ENCODE measurements around the gene SLC9C2.
"Not testable (repeated sequence)": the region's sequence is repeated elsewhere in the genome, so short reads cannot be mapped to it uniquely, and the experiment has no call there.

SLC9C2 gene

DNA sequence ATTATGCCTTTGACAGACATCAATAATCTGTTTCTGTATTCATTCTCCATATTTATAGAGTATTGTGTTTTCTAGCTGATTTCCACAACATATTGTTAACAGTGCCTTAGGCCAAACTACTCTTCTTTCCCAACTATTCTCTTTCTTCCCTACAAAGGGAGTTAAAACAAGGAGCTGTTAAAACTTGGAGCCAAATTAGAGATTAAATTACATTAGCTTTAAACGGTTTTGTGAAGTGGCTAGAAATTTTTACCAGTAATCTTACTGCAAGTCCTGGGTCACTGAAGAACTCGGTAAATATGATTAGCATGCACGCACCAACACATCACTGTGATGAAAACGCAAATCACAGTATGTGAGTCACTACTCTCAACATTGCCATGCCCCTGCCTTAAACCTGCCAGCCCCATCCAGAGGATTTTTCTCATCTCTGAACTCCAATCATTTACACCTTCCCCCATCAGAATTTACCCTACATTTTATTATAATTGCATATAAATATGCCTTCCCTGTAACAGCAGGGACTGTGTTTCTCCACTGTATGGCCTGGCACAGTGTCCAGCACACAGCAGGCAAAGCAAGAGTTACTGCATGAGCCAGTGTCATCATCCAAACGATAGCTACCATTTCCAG is 127.2 kb downstream of the SLC9C2 start:
- in situ Hi-C loops (cut with HindIII; ENCODE audit: low pct_ligation_motif_present, low pct_unique_long_range_greater_than_20kb, low sequenced_read_pairs): no loop called here
- DNase-seq: peak; percentile 16

DNA sequence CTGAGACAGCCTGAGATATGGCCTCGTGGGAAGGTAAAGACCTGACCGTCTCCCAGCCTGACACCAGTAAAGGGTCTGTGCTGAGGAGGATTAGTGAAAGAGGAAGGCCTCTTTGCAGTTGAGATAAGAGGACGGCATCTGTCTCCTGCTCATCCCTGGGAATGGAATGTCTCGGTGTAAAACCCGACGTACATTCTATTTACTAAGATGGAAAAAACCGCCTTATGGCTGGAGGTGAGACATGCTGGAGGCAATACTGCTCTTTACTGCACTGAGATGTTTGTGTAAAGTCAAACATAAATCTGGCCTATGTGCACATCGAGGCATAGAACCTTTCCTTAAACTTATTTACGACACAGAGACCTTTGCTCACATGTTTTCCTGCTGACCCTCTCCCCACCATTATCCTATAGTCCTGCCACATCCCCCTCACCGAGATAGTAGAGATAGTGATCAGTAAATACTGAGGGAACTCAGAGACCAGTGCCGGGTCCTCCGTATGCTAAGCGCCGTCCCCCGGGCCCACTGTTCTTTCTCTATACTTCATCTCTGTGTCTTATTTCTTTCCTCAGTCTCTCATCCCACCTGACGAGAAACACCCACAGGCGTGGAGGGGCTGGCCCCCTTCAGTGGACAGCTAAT is 128.0 kb downstream of the SLC9C2 start:
- in situ Hi-C loops (cut with HindIII; ENCODE audit: low pct_ligation_motif_present, low pct_unique_long_range_greater_than_20kb, low sequenced_read_pairs); DNase-seq: not testable (repeated sequence)

DNA sequence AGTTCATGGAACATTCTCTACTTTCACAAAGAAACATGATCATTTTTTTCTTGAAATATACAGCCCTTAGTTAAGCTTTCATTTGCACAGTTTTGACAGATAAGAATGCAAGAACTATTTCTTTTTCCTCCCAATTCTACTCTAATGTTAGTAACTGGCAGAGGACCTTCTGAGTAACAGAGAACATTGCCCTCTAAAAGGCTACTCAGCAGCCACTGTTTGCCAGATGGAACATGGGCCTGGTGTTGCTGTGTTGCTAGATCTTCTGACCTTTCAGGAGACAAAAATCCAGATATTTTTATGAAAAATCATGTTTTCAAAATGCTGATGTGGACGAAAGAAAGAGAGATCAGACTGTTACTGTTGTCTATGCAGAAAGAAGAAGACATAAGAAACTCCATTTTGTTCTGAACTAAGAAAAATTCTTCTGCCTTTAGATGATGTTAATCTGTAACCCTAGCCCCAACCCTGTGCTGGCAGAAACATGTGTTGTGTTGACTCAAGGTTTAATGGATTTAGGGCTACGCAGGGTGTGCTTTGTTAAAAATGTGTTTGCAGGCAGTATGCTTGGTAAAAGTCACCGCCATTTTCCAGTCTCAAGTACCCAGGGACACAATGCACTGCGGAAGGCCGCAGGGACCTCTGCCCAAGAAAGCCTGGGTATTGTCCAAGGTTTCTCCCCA is 128.6 kb downstream of the SLC9C2 start:
- DNase-seq: no peak
- in situ Hi-C loops (cut with HindIII; ENCODE audit: low pct_ligation_motif_present, low pct_unique_long_range_greater_than_20kb, low sequenced_read_pairs): no loop called here

DNA sequence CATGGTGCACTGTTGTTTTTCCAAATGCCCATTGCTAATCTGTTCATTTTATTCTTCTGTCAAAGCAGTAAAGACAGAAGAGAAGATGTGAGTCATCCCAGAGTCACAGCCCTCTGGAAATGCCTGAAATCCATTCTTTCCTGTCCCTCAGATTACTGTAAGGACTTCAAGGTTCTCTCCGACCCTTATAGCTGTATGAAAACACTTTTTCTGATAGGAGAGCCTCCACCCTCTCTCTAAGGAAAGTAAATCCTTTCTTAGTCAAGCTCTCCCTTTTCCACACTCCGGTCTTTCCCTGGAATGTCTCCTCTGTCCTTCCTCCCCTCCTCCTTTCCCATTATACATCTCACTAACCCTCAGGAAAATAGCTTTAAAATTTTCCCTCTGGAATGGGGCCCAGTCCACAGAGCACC is 129.3 kb downstream of the SLC9C2 start:
- in situ Hi-C loops (cut with HindIII; ENCODE audit: low pct_ligation_motif_present, low pct_unique_long_range_greater_than_20kb, low sequenced_read_pairs): no loop called here
- DNase-seq: peak; percentile 18

DNA sequence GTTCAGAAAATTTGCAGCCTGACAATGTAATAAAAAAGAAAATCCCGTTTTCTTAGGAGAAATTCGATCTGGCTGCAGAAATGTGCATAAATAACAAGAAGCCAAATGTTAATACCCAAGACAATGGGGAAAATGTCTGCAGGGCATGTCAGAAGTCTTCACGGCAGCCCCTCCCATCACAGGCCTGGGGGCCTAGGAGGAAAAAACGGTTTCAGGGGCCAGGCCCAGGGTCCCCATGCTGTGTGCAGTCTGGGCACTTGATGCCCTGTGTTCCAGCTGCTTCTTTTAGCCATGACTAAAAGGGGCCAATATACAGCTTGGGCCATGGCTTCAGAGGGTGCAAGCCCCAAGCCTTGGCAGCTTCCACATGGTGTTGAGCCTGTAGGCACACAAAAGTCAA is 132.3 kb downstream of the SLC9C2 start:
- no peak for DNase-seq
- in situ Hi-C loops (cut with HindIII; ENCODE audit: low pct_ligation_motif_present, low pct_unique_long_range_greater_than_20kb, low sequenced_read_pairs): no loop called here

DNA sequence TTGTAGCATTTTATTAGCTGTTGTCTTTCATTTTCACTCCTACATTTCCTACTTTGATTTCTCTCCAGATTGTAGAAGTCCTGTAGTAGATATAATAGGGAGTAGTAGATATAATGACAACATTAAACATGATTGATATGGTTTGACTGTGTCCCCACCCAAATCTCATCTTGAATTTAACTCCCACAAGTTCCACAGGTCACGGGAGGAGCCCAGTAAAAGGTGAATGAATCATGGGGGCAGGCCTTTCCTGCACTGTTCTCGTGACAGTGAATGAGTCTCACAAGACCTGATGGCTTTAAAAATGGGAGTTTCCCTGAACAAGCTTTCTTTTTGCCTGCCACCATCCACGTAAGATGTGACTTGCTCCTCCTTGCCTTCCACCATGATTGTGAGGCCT is 133.2 kb downstream of the SLC9C2 start:
- no peak for DNase-seq
- in situ Hi-C loops (cut with HindIII; ENCODE audit: low pct_ligation_motif_present, low pct_unique_long_range_greater_than_20kb, low sequenced_read_pairs): no loop called here

DNA sequence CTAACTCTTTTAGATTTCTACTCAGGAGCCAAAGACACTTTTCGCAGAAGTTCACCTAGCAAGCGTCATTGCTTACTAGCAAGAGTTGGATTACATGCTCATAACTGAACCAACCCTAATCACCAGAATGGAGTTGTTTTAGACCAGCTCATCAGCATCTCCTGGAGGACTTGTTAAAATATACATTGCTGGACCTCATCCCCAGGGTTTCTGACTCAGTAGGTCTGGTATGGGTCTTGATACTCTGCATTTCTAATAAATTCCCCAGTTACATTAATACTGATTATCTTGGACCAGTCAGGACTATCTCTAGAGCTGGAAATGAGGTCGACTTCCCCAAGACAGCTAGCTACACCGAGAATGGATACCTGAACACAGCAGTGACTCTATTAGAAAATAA is 135.4 kb downstream of the SLC9C2 start:
- no peak for DNase-seq
- in situ Hi-C loops (cut with HindIII; ENCODE audit: low pct_ligation_motif_present, low pct_unique_long_range_greater_than_20kb, low sequenced_read_pairs): no loop called here

DNA sequence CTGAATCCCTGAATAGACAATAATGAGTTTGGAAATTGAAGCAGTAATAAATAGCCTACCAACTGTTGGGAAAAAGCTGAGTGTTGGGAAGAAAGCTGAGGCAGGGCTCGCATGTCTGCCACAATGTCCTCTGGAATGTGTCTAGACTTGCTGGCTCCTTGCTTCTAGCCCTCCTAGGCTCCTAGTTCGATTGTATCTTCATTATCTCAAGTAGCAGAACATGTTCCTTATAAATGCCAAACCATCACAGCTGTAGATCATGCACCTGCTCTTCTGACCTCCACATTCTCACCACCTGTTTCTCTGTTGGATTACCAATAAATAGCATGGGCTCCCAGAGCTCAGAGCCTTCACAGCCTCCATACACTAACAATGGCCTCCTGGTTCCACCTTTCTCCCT is 138.7 kb downstream of the SLC9C2 start:
- in situ Hi-C loops (cut with HindIII; ENCODE audit: low pct_ligation_motif_present, low pct_unique_long_range_greater_than_20kb, low sequenced_read_pairs); DNase-seq: not testable (repeated sequence)

DNA sequence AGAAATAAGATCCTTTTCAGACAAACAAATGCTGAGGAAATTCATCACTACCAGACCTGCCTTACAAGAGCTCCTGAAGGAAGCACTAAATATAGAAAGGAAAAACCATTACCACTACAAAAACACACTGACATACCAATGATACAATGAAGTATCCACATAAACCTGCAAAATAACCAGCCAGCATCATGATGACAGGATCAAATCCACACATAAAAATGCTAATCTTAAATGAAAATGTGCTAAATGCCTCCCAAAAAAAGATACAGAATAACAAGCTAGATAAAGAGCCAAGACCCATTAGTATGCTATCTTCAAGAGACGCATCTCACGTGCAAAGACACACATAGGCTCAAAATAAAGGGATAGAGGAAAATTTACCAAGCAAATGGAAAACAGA is 140.2 kb downstream of the SLC9C2 start:
- DNase-seq; in situ Hi-C loops (cut with HindIII; ENCODE audit: low pct_ligation_motif_present, low pct_unique_long_range_greater_than_20kb, low sequenced_read_pairs): not testable (repeated sequence)

DNA sequence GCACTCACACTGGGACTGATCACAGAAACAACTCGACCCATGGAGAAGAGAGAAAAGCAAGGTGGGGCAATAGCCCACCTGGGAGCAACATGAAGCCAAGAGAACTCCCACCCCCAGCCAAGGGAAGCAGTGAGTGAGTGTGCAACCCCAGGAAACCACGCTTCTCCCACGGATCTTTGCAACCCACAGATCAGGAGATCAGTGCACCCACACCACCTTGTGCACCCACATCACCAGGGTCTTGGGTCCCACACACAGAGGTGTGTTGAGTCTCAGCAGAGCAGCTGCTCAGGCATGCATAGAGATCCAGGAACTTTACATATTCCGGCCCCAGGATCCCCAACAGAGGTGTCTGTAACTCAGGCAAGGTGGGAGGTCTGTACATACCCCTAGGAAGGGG is 143.0 kb downstream of the SLC9C2 start:
- in situ Hi-C loops (cut with HindIII; ENCODE audit: low pct_ligation_motif_present, low pct_unique_long_range_greater_than_20kb, low sequenced_read_pairs): no loop called here
- no peak for DNase-seq

DNA sequence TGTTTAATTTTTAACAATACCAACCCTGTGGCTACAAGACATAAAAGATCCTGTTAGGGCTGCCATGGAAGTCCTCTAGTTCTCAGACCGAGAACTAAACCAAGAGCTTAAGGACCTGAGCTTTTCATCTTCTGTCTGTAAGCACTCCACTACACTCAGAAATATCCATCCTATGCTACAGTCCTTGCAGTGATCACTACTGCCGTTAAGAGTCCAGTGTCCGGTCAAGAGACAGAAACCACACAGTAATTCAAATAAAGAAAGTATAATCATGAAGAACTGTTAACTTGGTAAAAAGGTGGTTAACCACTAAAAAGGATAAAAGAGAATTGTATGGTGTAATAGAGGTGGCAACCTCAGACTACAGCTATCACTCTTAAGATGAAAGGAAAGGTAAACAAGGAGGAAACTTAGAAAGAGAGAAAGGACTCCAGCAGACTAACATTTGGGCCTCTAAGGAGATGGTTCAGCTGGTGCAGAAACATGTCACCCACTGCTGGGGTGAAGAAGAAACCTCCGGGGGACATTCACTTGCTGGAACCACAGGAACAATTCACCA is 147.8 kb downstream of the SLC9C2 start:
- in situ Hi-C loops (cut with HindIII; ENCODE audit: low pct_ligation_motif_present, low pct_unique_long_range_greater_than_20kb, low sequenced_read_pairs): no loop called here
- DNase-seq: no peak

DNA sequence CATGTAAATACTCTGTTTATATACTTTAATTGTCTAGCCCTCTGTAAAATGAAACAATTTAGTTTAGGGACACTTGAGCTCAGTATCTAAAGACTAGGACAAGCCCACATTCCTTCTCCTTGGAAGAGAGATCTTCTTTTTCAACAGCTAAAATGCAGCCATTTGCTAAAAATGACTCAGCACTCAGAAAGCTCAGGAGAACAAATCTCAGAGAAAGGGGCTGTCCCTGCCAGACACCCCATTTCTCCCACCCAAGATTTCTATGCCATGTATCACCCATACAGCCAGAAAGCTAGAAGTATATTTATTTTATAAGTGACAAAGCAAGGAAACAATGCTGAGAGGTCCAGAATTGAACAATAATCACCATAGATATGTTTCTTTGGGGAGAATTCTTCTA is 148.9 kb downstream of the SLC9C2 start:
- no peak for DNase-seq
- in situ Hi-C loops (cut with HindIII; ENCODE audit: low pct_ligation_motif_present, low pct_unique_long_range_greater_than_20kb, low sequenced_read_pairs): no loop called here

DNA sequence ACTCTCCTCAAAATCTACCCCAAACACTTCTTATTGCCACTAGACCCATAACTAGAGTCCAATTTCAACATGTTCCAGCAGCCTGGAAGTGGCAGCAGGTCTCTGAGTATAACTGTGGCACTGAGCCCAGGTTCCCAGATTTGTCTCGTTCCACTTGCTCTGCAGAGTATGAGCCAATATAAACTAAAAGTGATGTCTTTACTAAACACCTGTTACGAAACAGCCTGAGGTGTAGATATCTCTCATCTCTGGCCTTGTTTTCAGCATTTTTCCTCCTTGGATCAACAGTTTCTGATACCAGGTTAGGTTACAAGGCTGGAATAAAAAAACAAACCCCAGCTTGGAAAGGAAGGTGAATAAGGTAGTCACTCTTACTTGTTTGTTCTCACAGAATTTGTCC is 150.9 kb downstream of the SLC9C2 start:
- no peak for DNase-seq
- in situ Hi-C loops (cut with HindIII; ENCODE audit: low pct_ligation_motif_present, low pct_unique_long_range_greater_than_20kb, low sequenced_read_pairs): no loop called here
